ENCODE data around the gene RAB3GAP1.

DNA sequence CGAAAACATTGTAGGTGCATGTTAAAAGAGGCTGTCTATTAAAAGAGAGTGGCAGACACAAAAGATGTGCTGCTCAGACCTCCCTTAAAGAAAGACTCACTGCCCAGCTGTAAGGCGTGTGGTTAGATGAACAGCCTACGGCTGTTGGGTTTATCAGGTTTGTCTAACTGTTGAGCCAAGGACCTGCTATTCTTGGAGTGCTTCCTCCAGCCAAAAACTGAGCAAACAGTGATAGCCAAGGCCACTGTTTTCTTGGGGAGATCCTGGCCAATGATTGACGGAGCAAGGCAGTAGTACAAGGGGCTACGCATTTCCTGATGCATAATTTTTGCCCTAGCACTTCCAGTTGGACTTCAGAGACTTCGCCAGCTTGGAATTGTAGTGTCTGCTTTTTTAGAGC lies 1.4 kb upstream of the RAB3GAP1 start:
- TF ChIP-seq, protein P1, sequence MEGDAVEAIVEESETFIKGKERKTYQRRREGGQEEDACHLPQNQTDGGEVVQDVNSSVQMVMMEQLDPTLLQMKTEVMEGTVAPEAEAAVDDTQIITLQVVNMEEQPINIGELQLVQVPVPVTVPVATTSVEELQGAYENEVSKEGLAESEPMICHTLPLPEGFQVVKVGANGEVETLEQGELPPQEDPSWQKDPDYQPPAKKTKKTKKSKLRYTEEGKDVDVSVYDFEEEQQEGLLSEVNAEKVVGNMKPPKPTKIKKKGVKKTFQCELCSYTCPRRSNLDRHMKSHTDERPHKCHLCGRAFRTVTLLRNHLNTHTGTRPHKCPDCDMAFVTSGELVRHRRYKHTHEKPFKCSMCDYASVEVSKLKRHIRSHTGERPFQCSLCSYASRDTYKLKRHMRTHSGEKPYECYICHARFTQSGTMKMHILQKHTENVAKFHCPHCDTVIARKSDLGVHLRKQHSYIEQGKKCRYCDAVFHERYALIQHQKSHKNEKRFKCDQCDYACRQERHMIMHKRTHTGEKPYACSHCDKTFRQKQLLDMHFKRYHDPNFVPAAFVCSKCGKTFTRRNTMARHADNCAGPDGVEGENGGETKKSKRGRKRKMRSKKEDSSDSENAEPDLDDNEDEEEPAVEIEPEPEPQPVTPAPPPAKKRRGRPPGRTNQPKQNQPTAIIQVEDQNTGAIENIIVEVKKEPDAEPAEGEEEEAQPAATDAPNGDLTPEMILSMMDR (IDR thresholded peaks at IDR 0.05): no peak
- TF ChIP-seq POLR2A (IDR thresholded peaks at IDR 0.05): no peak

All from adrenal gland (tissue), 5 donors.